Transverse colon (tissue), 4 donors: ENCODE results near the gene DPP9.

Source experiments
- CTCF ChIP-seq, 5 experiments: fragments of 200-600 bp in 3 of 5; fragments of 450-650 bp in 2 of 5; sonication (generic) in 3 of 5; IDR thresholded peaks; 1 replicate in 2 of 5; 2 replicates in 3 of 5; pipeline ENCODE4 v1.5.1; 2016 to 2017; ENCODE audit warnings: antibody characterized with exemption in 5 of 5, inconsistent platforms in 3 of 5, mild to moderate bottlenecking in 2 of 5, moderate library complexity in 1 of 5
- EP300 ChIP-seq: sonication (generic); formaldehyde crosslinking; IDR thresholded peaks from one replicate; pipeline ENCODE4 v1.6.1; 2017; ENCODE audit warnings: antibody characterized with exemption, low read depth
- POLR2A ChIP-seq: fragments of 450-650 bp; IDR thresholded peaks from one replicate; pipeline ENCODE4 v1.6.1; 2016; ENCODE audit warnings: antibody characterized with exemption, mild to moderate bottlenecking, moderate library complexity
- POLR2AphosphoS5 ChIP-seq, 3 donors: sonication (generic); formaldehyde crosslinking; IDR thresholded peaks; one replicate each; pipeline ENCODE4 v1.6.1; 2016; ENCODE audit warnings: antibody characterized with exemption in 3 of 3

- TF ChIP-seq CTCF (IDR thresholded peaks at IDR 0.05) (no peak), POLR2A (no peak), POLR2AphosphoS5 (IDR thresholded peaks at IDR 0.05) (no peak), EP300 (no peak)
Observed at GRCh38 chr19:4657835-4658234, 65.8 kb downstream of the DPP9 start.
